SK-N-SH treated with all-trans-retinoic acid at 6 μM for 48 hours (cell line): ENCODE data around the gene SLC17A4.

Source experiments
- ATAC-seq: fragments of 200-7000 bp; cut with Tn5 transposase; 3 replicates; pipeline ENCODE4 v1.9.1; 2020; ENCODE audit warnings: mild to moderate bottlenecking, moderate library complexity
- ARNTL ChIP-seq: fragments of 450-650 bp; formaldehyde crosslinking; IDR thresholded peaks from 2 replicates; pipeline ENCODE4 v1.5.0; 2020; ENCODE audit warnings: low read depth, mild to moderate bottlenecking, moderate library complexity, borderline replicate concordance
- BACH2 ChIP-seq: fragments of 250-450 bp; sonication (Bioruptor Pico); IDR thresholded peaks from 2 replicates; pipeline ENCODE4 v1.9.0; 2021; ENCODE audit warnings: mild to moderate bottlenecking, borderline replicate concordance
- CREB5 ChIP-seq: fragments of 250-450 bp; sonication (Bioruptor Pico); IDR thresholded peaks from 2 replicates; pipeline ENCODE4 v1.5.1; 2020; ENCODE audit warnings: low read depth, mild to moderate bottlenecking, moderate library complexity
- CSDC2 ChIP-seq: fragments of 250-450 bp; sonication (Bioruptor Pico); IDR thresholded peaks from 2 replicates; pipeline ENCODE4 v1.5.0; 2020; ENCODE audit warnings: mild to moderate bottlenecking, moderate library complexity
- CSRNP3 ChIP-seq: fragments of 250-450 bp; sonication (Bioruptor Pico); IDR thresholded peaks from 2 replicates; pipeline ENCODE4 v1.5.1; 2021; ENCODE audit warnings: mild to moderate bottlenecking, moderate library complexity
- ESRRG ChIP-seq: fragments of 250-450 bp; sonication (Bioruptor Pico); IDR thresholded peaks from 2 replicates; pipeline ENCODE4 v1.6.1; 2021; ENCODE audit warnings: mild to moderate bottlenecking
- GLIS3 ChIP-seq: fragments of 250-450 bp; sonication (Bioruptor Pico); IDR thresholded peaks from 2 replicates; pipeline ENCODE4 v1.5.0; 2020; ENCODE audit warnings: mild to moderate bottlenecking, moderate library complexity
- ISL1 ChIP-seq: fragments of 250-450 bp; sonication (Bioruptor Pico); IDR thresholded peaks from 2 replicates; pipeline ENCODE4 v2.1.2; 2022; ENCODE audit warnings: mild to moderate bottlenecking, moderate library complexity
- OSR1 ChIP-seq: fragments of 250-450 bp; sonication (Bioruptor Pico); IDR thresholded peaks from 2 replicates; pipeline ENCODE4 v1.8.0; 2022; ENCODE audit warnings: moderate library complexity, mild to moderate bottlenecking, inconsistent platforms
- PATZ1 ChIP-seq: fragments of 250-450 bp; sonication (Bioruptor Pico); IDR thresholded peaks from 2 replicates; pipeline ENCODE4 v1.8.0; 2020; ENCODE audit warnings: mild to moderate bottlenecking, moderate library complexity, borderline replicate concordance
- POU6F1 ChIP-seq: fragments of 250-450 bp; sonication (Bioruptor Pico); IDR thresholded peaks from 2 replicates; pipeline ENCODE4 v1.8.0; 2021; ENCODE audit warnings: low read depth, mild to moderate bottlenecking, moderate library complexity, borderline replicate concordance
- RARB ChIP-seq: fragments of 250-450 bp; sonication (Bioruptor Pico); IDR thresholded peaks from 2 replicates; pipeline ENCODE4 v1.8.0; 2021; ENCODE audit warnings: mild to moderate bottlenecking, moderate library complexity
- SNAI2 ChIP-seq: fragments of 250-450 bp; sonication (Bioruptor Pico); IDR thresholded peaks from 2 replicates; pipeline ENCODE4 v1.5.0; 2020; ENCODE audit warnings: mild to moderate bottlenecking, moderate library complexity
- TCF4 ChIP-seq: fragments of 250-450 bp; sonication (Bioruptor Pico); IDR thresholded peaks from 2 replicates; pipeline ENCODE4 v1.8.0; 2021; ENCODE audit warnings: mild to moderate bottlenecking, moderate library complexity, borderline replicate concordance
- TOX ChIP-seq: fragments of 250-450 bp; sonication (Bioruptor Pico); IDR thresholded peaks from 2 replicates; pipeline ENCODE4 v1.8.0; 2021; ENCODE audit warnings: mild to moderate bottlenecking, moderate library complexity, borderline replicate concordance
- TSHZ2 ChIP-seq: fragments of 250-450 bp; sonication (Bioruptor Pico); IDR thresholded peaks from 2 replicates; pipeline ENCODE4 v1.5.0; 2020; ENCODE audit warnings: mild to moderate bottlenecking, moderate library complexity
- ZC3H10 ChIP-seq: fragments of 250-450 bp; sonication (Bioruptor Pico); IDR thresholded peaks from 2 replicates; pipeline ENCODE4 v1.5.1; 2021; ENCODE audit warnings: mild to moderate bottlenecking, moderate library complexity
- ZFP3 ChIP-seq: fragments of 250-450 bp; sonication (Bioruptor Pico); IDR thresholded peaks from 2 replicates; pipeline ENCODE4 v1.5.0; 2020; ENCODE audit warnings: mild to moderate bottlenecking, moderate library complexity
- ZNF565 ChIP-seq: fragments of 450-650 bp; formaldehyde crosslinking; conservative IDR thresholded peaks from 2 replicates; pipeline ENCODE4 v1.5.0; 2020; ENCODE audit warnings: low read depth, mild to moderate bottlenecking, moderate library complexity
- ZNF70 ChIP-seq: fragments of 450-650 bp; formaldehyde crosslinking; IDR thresholded peaks from 2 replicates; pipeline ENCODE4 v1.5.0; 2020; ENCODE audit warnings: mild to moderate bottlenecking, moderate library complexity
- ZNF8 ChIP-seq: fragments of 450-650 bp; formaldehyde crosslinking; IDR thresholded peaks from 2 replicates; pipeline ENCODE4 v1.5.0; 2020; ENCODE audit warnings: mild to moderate bottlenecking, moderate library complexity

Gene SLC17A4

GRCh38 chr6:25777856-25778649 is 23.5 kb downstream of the SLC17A4 start (continued):
- no peak for TF ChIP-seq ZC3H10
- no peak for TF ChIP-seq CSRNP3 (CRISPR knock-in tag)
- no peak for TF ChIP-seq ARNTL (CRISPR knock-in tag)
- no peak for TF ChIP-seq ISL1
- TF ChIP-seq, all 23 proteins: peak for 0

- no peak for ATAC-seq
- TF ChIP-seq RARB (CRISPR knock-in tag) = no peak
- no peak for TF ChIP-seq TCF4 (CRISPR knock-in tag)
- TF ChIP-seq BACH2 = no peak
- no peak for TF ChIP-seq POU6F1 (CRISPR knock-in tag)
- no peak for TF ChIP-seq CREB5 (CRISPR knock-in tag)
- no peak for TF ChIP-seq ZC3H10
- TF ChIP-seq OSR1 = no peak
- no peak for TF ChIP-seq ZNF70 (CRISPR knock-in tag)
- no peak for TF ChIP-seq ESRRG (CRISPR knock-in tag)
- no peak for TF ChIP-seq CSDC2
- no peak for TF ChIP-seq GLIS3 (CRISPR knock-in tag)
Observed at GRCh38 chr6:25781134-25781533, 26.6 kb downstream of the SLC17A4 start.

- TF ChIP-seq OSR1 = no peak
- TF ChIP-seq ZNF565 (CRISPR knock-in tag) = no peak
- no peak for TF ChIP-seq CSRNP3 (CRISPR knock-in tag)
- TF ChIP-seq POU6F1 (CRISPR knock-in tag) = no peak
- no peak for TF ChIP-seq TSHZ2 (CRISPR knock-in tag)
- TF ChIP-seq ARNTL (CRISPR knock-in tag) = no peak
- no peak for TF ChIP-seq GLIS3 (CRISPR knock-in tag)
- TF ChIP-seq BACH2 = no peak
- TF ChIP-seq ISL1 = no peak
- no peak for TF ChIP-seq ZNF8 (CRISPR knock-in tag)
- TF ChIP-seq CREB5 (CRISPR knock-in tag) = no peak
- no peak for TF ChIP-seq CSDC2
- TF ChIP-seq ZFP3 (CRISPR knock-in tag) = no peak
- no peak for TF ChIP-seq SNAI2 (CRISPR knock-in tag)
- no peak for TF ChIP-seq ZNF70 (CRISPR knock-in tag)
- TF ChIP-seq RARB (CRISPR knock-in tag) = no peak
- no peak for TF ChIP-seq PATZ1 (CRISPR knock-in tag)
- TF ChIP-seq ZC3H10 = no peak
- TF ChIP-seq TOX (CRISPR knock-in tag) = no peak
- ATAC-seq = no peak
Observed at GRCh38 chr6:25787428-25787827, 32.9 kb downstream of the SLC17A4 start.
